ENCODE measurements around the gene BMP6. TPM values are rescaled to one million over a fixed set of nuclear protein-coding genes. Genes with fewer than 3 reads are reported as not detected.
A peak's percentile ranks its signal among the peaks of the same experiment; 100 is the strongest.

BMP6 gene
- total and polyA plus RNA-seq, 2 donors (not counting 3 experiments of a cell fraction or from before 2014, with no cell fraction given), result 221 to 276 TPM

DNA sequence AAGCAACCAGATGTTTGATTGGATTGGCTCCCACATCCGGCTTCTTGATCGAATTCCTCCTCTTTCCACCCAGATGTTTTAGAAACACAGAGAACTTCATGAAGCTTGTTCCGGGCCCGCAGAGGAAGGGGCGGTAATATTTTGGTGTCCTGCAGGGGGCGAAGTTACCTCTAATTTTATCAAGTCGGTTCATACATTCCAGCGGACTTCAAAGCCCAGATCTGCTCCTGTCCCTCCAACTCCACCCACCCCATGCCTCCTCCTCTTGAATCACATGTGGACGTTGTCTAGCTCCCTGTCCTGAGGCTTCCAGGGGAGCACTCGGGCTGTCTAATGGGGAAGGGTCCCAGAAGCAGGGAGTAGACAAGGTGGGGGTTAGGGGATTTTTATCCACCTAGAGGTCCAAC lies 2.9 kb upstream of the BMP6 start:
- no peaks in the 10 kb centered on the region for H3K9me3 ChIP-seq (replicated peaks; ENCODE audit: control insufficient read depth, insufficient read depth, low read length)
- peak; percentile 86 for DNase-seq (ENCODE audit: low read depth, low spot score)
- no peak overlapping the region for H3K4me2 ChIP-seq (ENCODE audit: insufficient read depth, low read length)
- no peak overlapping the region for H3K4me3 ChIP-seq (replicated peaks in 1 of 3; ENCODE audit: insufficient read depth in 1 of 3, low read depth in 1 of 3, low read length in 3 of 3)
- no peak overlapping the region for H3K9ac ChIP-seq (replicated peaks; ENCODE audit: extremely low read depth, insufficient read depth, low read length)
- ChIA-PET POLR2A (no interaction called here), CTCF (interaction anchor here (0.6 to 6.4 kb wide), 59 partner anchors 8 to 496 kb away, joined by 3 to 140 read pairs (median 4); partner anchors contain the start of genes BLOC1S5 and EEF1E1)
- peaks cover 18% of the 10 kb centered on the region for H3K4me1 ChIP-seq (ENCODE audit: control insufficient read depth, extremely low read depth, insufficient read depth, low read length)
- intact Hi-C loops (cut with micrococcal nuclease) (loop anchor here (1.0 to 2.0 kb wide), 5 partner anchors 124 to 341 kb away; partner anchors contain the start of gene BLOC1S5), dilution Hi-C loops (cut with MboI; ENCODE audit: extremely low pct_ligation_motif_present, low sequenced_read_pairs) (no loop called here)
- H3K27me3 ChIP-seq (ENCODE audit: control insufficient read depth in 2 of 2, insufficient read depth in 2 of 2, low read length in 2 of 2), result no peaks in the 10 kb centered on the region
- peaks cover 3 to 4% of the 10 kb centered on the region in 2 experiments for H3K36me3 ChIP-seq (ENCODE audit: control insufficient read depth in 2 of 2, extremely low read depth in 1 of 2, insufficient read depth in 2 of 2, low read length in 2 of 2)
- peaks cover 23% of the 10 kb centered on the region for H3K79me2 ChIP-seq (ENCODE audit: control insufficient read depth, insufficient read depth, low read length)
- H3K9me1 ChIP-seq (replicated peaks; ENCODE audit: control insufficient read depth, extremely low read depth, insufficient read depth, low read length), result no peaks in the 10 kb centered on the region
- peak; percentile 98 for FAIRE-seq
- BruUV-seq (replicated peaks), result no TSS peak
- H3K27ac ChIP-seq (ENCODE audit: insufficient read depth, low read depth, low read length), result no peak overlapping the region
- TF ChIP-seq FOS (IDR thresholded peaks at IDR 0.05; ENCODE audit: borderline replicate concordance, insufficient read depth, low read length), result no peak
- TF ChIP-seq POLR2AphosphoS5 (IDR thresholded peaks at IDR 0.05; ENCODE audit: insufficient read depth, low read depth, low read length), result no peak
- TF ChIP-seq, protein P1, sequence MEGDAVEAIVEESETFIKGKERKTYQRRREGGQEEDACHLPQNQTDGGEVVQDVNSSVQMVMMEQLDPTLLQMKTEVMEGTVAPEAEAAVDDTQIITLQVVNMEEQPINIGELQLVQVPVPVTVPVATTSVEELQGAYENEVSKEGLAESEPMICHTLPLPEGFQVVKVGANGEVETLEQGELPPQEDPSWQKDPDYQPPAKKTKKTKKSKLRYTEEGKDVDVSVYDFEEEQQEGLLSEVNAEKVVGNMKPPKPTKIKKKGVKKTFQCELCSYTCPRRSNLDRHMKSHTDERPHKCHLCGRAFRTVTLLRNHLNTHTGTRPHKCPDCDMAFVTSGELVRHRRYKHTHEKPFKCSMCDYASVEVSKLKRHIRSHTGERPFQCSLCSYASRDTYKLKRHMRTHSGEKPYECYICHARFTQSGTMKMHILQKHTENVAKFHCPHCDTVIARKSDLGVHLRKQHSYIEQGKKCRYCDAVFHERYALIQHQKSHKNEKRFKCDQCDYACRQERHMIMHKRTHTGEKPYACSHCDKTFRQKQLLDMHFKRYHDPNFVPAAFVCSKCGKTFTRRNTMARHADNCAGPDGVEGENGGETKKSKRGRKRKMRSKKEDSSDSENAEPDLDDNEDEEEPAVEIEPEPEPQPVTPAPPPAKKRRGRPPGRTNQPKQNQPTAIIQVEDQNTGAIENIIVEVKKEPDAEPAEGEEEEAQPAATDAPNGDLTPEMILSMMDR (IDR thresholded peaks at IDR 0.05; ENCODE audit: extremely low read depth in 1 of 2, insufficient read depth in 1 of 2, low read depth in 1 of 2, low read length in 2 of 2), result peak; percentile 67 to 76
- TF ChIP-seq EZH2 (IDR thresholded peaks at IDR 0.05; ENCODE audit: borderline replicate concordance, low read depth, low read length, severe bottlenecking), result no peak
- TF ChIP-seq, protein P2, sequence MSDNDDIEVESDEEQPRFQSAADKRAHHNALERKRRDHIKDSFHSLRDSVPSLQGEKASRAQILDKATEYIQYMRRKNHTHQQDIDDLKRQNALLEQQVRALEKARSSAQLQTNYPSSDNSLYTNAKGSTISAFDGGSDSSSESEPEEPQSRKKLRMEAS (IDR thresholded peaks at IDR 0.05; ENCODE audit: insufficient read depth, insufficient read length), result peak; percentile 3
- H2AFZ ChIP-seq (ENCODE audit: low read depth, low read length), result peak overlapping the region; percentile 83
- no peaks in the 10 kb centered on the region for H4K20me1 ChIP-seq (replicated peaks; ENCODE audit: control insufficient read depth, extremely low read depth, insufficient read depth, low read length)

Data from endothelial cell of umbilical vein (primary cell).